Measurements from ENCODE around the gene FAM111B. TPM values are rescaled to one million over a fixed set of nuclear protein-coding genes. Genes with fewer than 3 reads are reported as not detected.

The FAM111B gene
- total RNA-seq, 1 experiment from 2014 or later, result 50.1 TPM

- no peak for TF ChIP-seq EZH2 (IDR thresholded peaks at IDR 0.05; ENCODE audit: borderline replicate concordance, low read depth, low read length, poor library complexity, severe bottlenecking)
- peak; percentile 57 for TF ChIP-seq CTCF (conservative IDR thresholded peaks at IDR 0.05; ENCODE audit: low read depth, low read length)
- Histone ChIP-seq H3K36me3 (ENCODE audit: insufficient read depth, low read length, poor library complexity, severe bottlenecking) (peaks cover 20% of the 10 kb centered on the region), H3K9me3 (ENCODE audit: low read depth, low read length, poor library complexity, severe bottlenecking) (no peaks in the 10 kb centered on the region), H3K27me3 (replicated peaks; ENCODE audit: insufficient read depth, low read depth, low read length, poor library complexity) (no peaks in the 10 kb centered on the region), H3K27ac (ENCODE audit: low read depth, low read length, poor library complexity, severe bottlenecking) (peak overlapping the region; percentile 80), H3K4me3 (ENCODE audit: low read depth, low read length, poor library complexity, severe bottlenecking) (peak overlapping the region; percentile 68), H3K4me1 (ENCODE audit: insufficient read depth, low read length, poor library complexity, severe bottlenecking) (peaks cover 22% of the 10 kb centered on the region)
- DNase-seq (ENCODE audit: low spot score), result peak; percentile 96
- ChIA-PET POLR2A (ENCODE audit: low non-redundant PET) (interaction anchor here (0.6 to 0.7 kb wide), 2 partner anchors 37 to 665 kb away, joined by 3 to 4 read pairs; no protein-coding TSS in a partner anchor), CTCF (interaction anchor here (0.6 to 1.7 kb wide), 5 partner anchors 9 to 221 kb away, joined by 4 to 11 read pairs (median 8); partner anchors contain the start of gene DTX4)
- BruUV-seq (replicated peaks), result no TSS peak
- intact Hi-C loops (cut with micrococcal nuclease; ENCODE audit: unreplicated experiment), result no loop called here
Observed at GRCh38 chr11:59144579-59145345, 37.7 kb downstream of the FAM111B start.

- intact Hi-C loops (cut with micrococcal nuclease; ENCODE audit: unreplicated experiment), result no loop called here
- CTCF ChIA-PET, result interaction anchor here (0.6 to 1.7 kb wide), 3 partner anchors 8 to 26 kb away, joined by 6 to 11 read pairs (median 8); partner anchors contain the start of gene DTX4
- Histone ChIP-seq H3K27me3 (replicated peaks; ENCODE audit: insufficient read depth, low read depth, low read length, poor library complexity) (no peaks in the 10 kb centered on the region), H3K4me1 (ENCODE audit: insufficient read depth, low read length, poor library complexity, severe bottlenecking) (peaks cover 22% of the 10 kb centered on the region), H3K4me3 (ENCODE audit: low read depth, low read length, poor library complexity, severe bottlenecking) (peak overlapping the region; percentile 68), H3K27ac (ENCODE audit: low read depth, low read length, poor library complexity, severe bottlenecking) (peak overlapping the region; percentile 80), H3K36me3 (ENCODE audit: insufficient read depth, low read length, poor library complexity, severe bottlenecking) (peaks cover 28% of the 10 kb centered on the region), H3K9me3 (ENCODE audit: low read depth, low read length, poor library complexity, severe bottlenecking) (no peaks in the 10 kb centered on the region)
- DNase-seq (ENCODE audit: low spot score), result peak; percentile 3
- POLR2A ChIA-PET (ENCODE audit: low non-redundant PET), result no interaction called here
- TF ChIP-seq CTCF (conservative IDR thresholded peaks at IDR 0.05; ENCODE audit: low read depth, low read length), result no peak
- TF ChIP-seq EZH2 (IDR thresholded peaks at IDR 0.05; ENCODE audit: borderline replicate concordance, low read depth, low read length, poor library complexity, severe bottlenecking), result no peak
- no TSS peak for BruUV-seq (replicated peaks)
Observed at GRCh38 chr11:59145534-59145933, 38.5 kb downstream of the FAM111B start.

GRCh38 chr11:59151761-59152160 lies 44.7 kb downstream of the FAM111B start:
- TF ChIP-seq EZH2 (IDR thresholded peaks at IDR 0.05; ENCODE audit: borderline replicate concordance, low read depth, low read length, poor library complexity, severe bottlenecking) (no peak), CTCF (conservative IDR thresholded peaks at IDR 0.05; ENCODE audit: low read depth, low read length) (no peak)
- BruUV-seq (replicated peaks), result no TSS peak
- DNase-seq (ENCODE audit: low spot score), result no peak
- intact Hi-C loops (cut with micrococcal nuclease; ENCODE audit: unreplicated experiment), result loop anchor here (10.0 kb wide), 2 partner anchors 187 to 577 kb away; partner anchors contain the start of genes LPXN and ZFP91
- Histone ChIP-seq H3K36me3 (ENCODE audit: insufficient read depth, low read length, poor library complexity, severe bottlenecking) (peaks cover 32% of the 10 kb centered on the region), H3K27ac (ENCODE audit: low read depth, low read length, poor library complexity, severe bottlenecking) (no peak overlapping the region), H3K9me3 (ENCODE audit: low read depth, low read length, poor library complexity, severe bottlenecking) (no peaks in the 10 kb centered on the region), H3K4me3 (ENCODE audit: low read depth, low read length, poor library complexity, severe bottlenecking) (no peak overlapping the region), H3K4me1 (ENCODE audit: insufficient read depth, low read length, poor library complexity, severe bottlenecking) (no peaks in the 10 kb centered on the region), H3K27me3 (replicated peaks; ENCODE audit: insufficient read depth, low read depth, low read length, poor library complexity) (no peaks in the 10 kb centered on the region)
- POLR2A ChIA-PET (ENCODE audit: low non-redundant PET), result no interaction called here
- CTCF ChIA-PET, result no interaction called here

Data from A673 (cell line).